Esophagus squamous epithelium (tissue), 4 donors: ENCODE data around the gene BRAF.

Experiments
- CTCF ChIP-seq, 6 experiments: fragments of 450-650 bp in 4 of 6; fragments of 200-600 bp in 2 of 6; sonication (generic) in 2 of 6; IDR thresholded peaks; one replicate each; pipeline ENCODE4 v1.5.1; 2016 to 2019; ENCODE audit warnings: antibody characterized with exemption in 6 of 6, mild to moderate bottlenecking in 4 of 6, moderate library complexity in 4 of 6
- POLR2A ChIP-seq, 4 donors: fragments of 450-650 bp; IDR thresholded peaks; one replicate each; pipeline ENCODE4 v1.6.1; 2017; ENCODE audit warnings: antibody characterized with exemption in 4 of 4, mild to moderate bottlenecking in 4 of 4, moderate library complexity in 3 of 4

GRCh38 chr7:140683657-140684056 lies 241.1 kb downstream of the BRAF start:
- no peak for TF ChIP-seq CTCF (IDR thresholded peaks at IDR 0.05)
- TF ChIP-seq POLR2A (IDR thresholded peaks at IDR 0.05), result no peak
